SU-DHL-6 (cell line): ENCODE data around the gene NOC2L.

ENCODE experiments used
- H2AFZ ChIP-seq: fragments of 200-600 bp; sonication (generic); 2 replicates; pipeline ENCODE4 v1.6.1; 2014; ENCODE audit warnings: low read depth, mild to moderate bottlenecking, moderate library complexity, mixed read lengths, antibody characterized with exemption, low read length; ENCODE audit not compliant: severe bottlenecking
- H3F3A ChIP-seq: fragments of 200-600 bp; shearing (Covaris generic); 2 replicates; pipeline ENCODE4 v1.6.0; 2016; ENCODE audit warnings: antibody characterized with exemption, mild to moderate bottlenecking; ENCODE audit not compliant: insufficient read depth
- H3K27ac ChIP-seq: fragments of 200-600 bp; sonication (generic); 2 replicates; pipeline ENCODE4 v1.5.1; 2016; ENCODE audit warnings: low read depth, mild to moderate bottlenecking, low read length, moderate library complexity, mixed read lengths
- H3K27me3 ChIP-seq: fragments of 200-600 bp; sonication (generic), shearing (Covaris generic); 2 replicates; pipeline ENCODE4 v1.6.0; 2014; ENCODE audit warnings: mild to moderate bottlenecking, low read length
- H3K36me3 ChIP-seq: fragments of 200-600 bp; sonication (generic); 2 replicates; pipeline ENCODE4 v1.6.1; 2014; ENCODE audit warnings: mild to moderate bottlenecking, low read length, mixed read lengths
- H3K4me2 ChIP-seq: fragments of 300-600, 200-600 bp; shearing (Covaris generic), sonication (generic); 2 replicates; pipeline ENCODE4 v1.6.0; 2014; ENCODE audit warnings: low read length, low read depth, mild to moderate bottlenecking; ENCODE audit not compliant: poor library complexity, severe bottlenecking
- H3K4me3 ChIP-seq: fragments of 200-600 bp; sonication (generic); 2 replicates; pipeline ENCODE4 v1.5.1; 2014; ENCODE audit warnings: antibody characterized with exemption, low read length, mild to moderate bottlenecking, mixed read lengths; ENCODE audit not compliant: insufficient read depth, poor library complexity, severe bottlenecking
- H3K79me2 ChIP-seq: fragments of 200-600 bp; sonication (generic); 2 replicates; pipeline ENCODE4 v1.6.1; 2014; ENCODE audit warnings: mild to moderate bottlenecking, low read length, moderate library complexity; ENCODE audit not compliant: insufficient read depth
- H3K9ac ChIP-seq: fragments of 200-600 bp; sonication (generic); 2 replicates; pipeline ENCODE4 v1.7.0; 2014; ENCODE audit warnings: mild to moderate bottlenecking, low read length
- H3K9me2 ChIP-seq: fragments of 200-600 bp; sonication (generic); replicated peaks from 2 replicates; pipeline ENCODE4 v1.6.1; 2014; ENCODE audit warnings: low read length; ENCODE audit not compliant: insufficient read depth
- H3K9me3 ChIP-seq: fragments of 200-600 bp; sonication (generic); 2 replicates; pipeline ENCODE4 v1.6.1; 2014; ENCODE audit warnings: low read length, mixed read lengths; ENCODE audit not compliant: insufficient read depth
- H4K20me1 ChIP-seq: fragments of 200-600 bp; sonication (generic); 2 replicates; pipeline ENCODE4 v1.6.1; 2014; ENCODE audit warnings: low read depth, mild to moderate bottlenecking, antibody characterized with exemption, low read length, moderate library complexity, mixed read lengths
- CTCF ChIP-seq: fragments of 200-600 bp; sonication (generic); IDR thresholded peaks from one replicate; pipeline ENCODE4 v1.5.1; 2017; ENCODE audit warnings: antibody characterized with exemption, mild to moderate bottlenecking, low read length, moderate library complexity; ENCODE audit not compliant: insufficient read depth, poor library complexity, severe bottlenecking
- EZH2phosphoT487 ChIP-seq: fragments of 200-600 bp; sonication (generic), shearing (Covaris generic); conservative IDR thresholded peaks from 2 replicates; pipeline ENCODE4 v1.6.1; 2018; ENCODE audit warnings: mild to moderate bottlenecking, antibody characterized with exemption, low read length, moderate library complexity, mixed read lengths

NOC2L gene

GRCh38 chr1:918353-918752 lies 40.7 kb downstream of the NOC2L start:
- Histone ChIP-seq H4K20me1 (no peaks in the 10 kb centered on the region), H3K27me3 (no peaks in the 10 kb centered on the region), H3K36me3 (no peaks in the 10 kb centered on the region), H3K79me2 (no peaks in the 10 kb centered on the region), H3K27ac (no peak overlapping the region), H3K4me2 (no peak overlapping the region), H3K9me2 (no peaks in the 10 kb centered on the region), H3K9me3 (no peaks in the 10 kb centered on the region), H3F3A (no peaks in the 10 kb centered on the region), H3K4me3 (no peak overlapping the region), H2AFZ (no peak overlapping the region), H3K9ac (no peak overlapping the region)
- TF ChIP-seq CTCF (no peak), EZH2phosphoT487 (no peak)

GRCh38 chr1:917466-918091 lies 41.5 kb downstream of the NOC2L start:
- no peaks in the 10 kb centered on the region for H3K27me3 ChIP-seq
- no peaks in the 10 kb centered on the region for H3K36me3 ChIP-seq
- no peaks in the 10 kb centered on the region for H3K9me3 ChIP-seq
- H3K9me2 ChIP-seq: no peaks in the 10 kb centered on the region
- H3K9ac ChIP-seq: no peak overlapping the region
- H4K20me1 ChIP-seq: no peaks in the 10 kb centered on the region
- no peak overlapping the region for H3K27ac ChIP-seq
- no peak overlapping the region for H3K4me2 ChIP-seq
- no peak for TF ChIP-seq EZH2phosphoT487
- TF ChIP-seq CTCF: no peak
- H3K79me2 ChIP-seq: no peaks in the 10 kb centered on the region
- H2AFZ ChIP-seq: no peak overlapping the region
- no peak overlapping the region for H3K4me3 ChIP-seq
- no peaks in the 10 kb centered on the region for H3F3A ChIP-seq

- Histone ChIP-seq H3K4me3 (no peak overlapping the region), H3K27ac (no peak overlapping the region), H3K4me2 (no peak overlapping the region), H3K9me2 (no peaks in the 10 kb centered on the region), H3F3A (no peaks in the 10 kb centered on the region), H3K9me3 (no peaks in the 10 kb centered on the region), H4K20me1 (no peaks in the 10 kb centered on the region), H3K79me2 (no peaks in the 10 kb centered on the region), H3K9ac (no peak overlapping the region), H3K27me3 (no peaks in the 10 kb centered on the region), H3K36me3 (no peaks in the 10 kb centered on the region), H2AFZ (no peak overlapping the region)
- TF ChIP-seq CTCF (no peak), EZH2phosphoT487 (no peak)
These were observed 42.0 kb downstream of the NOC2L start for GRCh38 chr1:917076-917459.
